Mesodermal cell (in vitro differentiated cells): ENCODE measurements around the gene LIPM.

Experiments
- H3K27ac ChIP-seq: 2 replicates; pipeline ENCODE4 v1.7.0; 2013; ENCODE audit warnings: mild to moderate bottlenecking, low read depth, low read length, moderate library complexity; ENCODE audit not compliant: severe bottlenecking
- H3K36me3 ChIP-seq: 2 replicates; pipeline ENCODE4 v1.7.1; 2013; ENCODE audit warnings: mild to moderate bottlenecking, low read length, moderate library complexity; ENCODE audit not compliant: control insufficient read depth, insufficient read depth
- H3K4me1 ChIP-seq: one replicate; pipeline ENCODE4 v1.7.1; 2013; ENCODE audit warnings: mild to moderate bottlenecking, low read length; ENCODE audit not compliant: insufficient read depth, control insufficient read depth, poor library complexity, severe bottlenecking
- H3K4me3 ChIP-seq: 2 replicates; pipeline ENCODE4 v1.7.0; 2013; ENCODE audit warnings: low read length, control low read depth, mild to moderate bottlenecking; ENCODE audit not compliant: insufficient read depth, poor library complexity, severe bottlenecking; ENCODE audit errors: extremely low read depth
- H3K9me3 ChIP-seq: 2 replicates; pipeline ENCODE4 v1.7.1; 2013; ENCODE audit warnings: mild to moderate bottlenecking, low read length, moderate library complexity; ENCODE audit not compliant: control insufficient read depth
- WGBS, 2 experiments: methylation state at CpG; one replicate each; pipeline ENCODE4 v1.1.5; 2013; ENCODE audit warnings: missing lambda C conversion rate in 2 of 2; ENCODE audit not compliant: insufficient coverage in 2 of 2; 5-methylcytosine and 5-hydroxymethylcytosine counted together

LIPM gene

GRCh38 chr10:88803641-88804040 lies 1.1 kb downstream of the LIPM start:
- H3K4me1 ChIP-seq: no peaks in the 10 kb centered on the region
- no peak overlapping the region for H3K4me3 ChIP-seq
- no peaks in the 10 kb centered on the region for H3K9me3 ChIP-seq
- no peak overlapping the region for H3K27ac ChIP-seq
- 83 to 100% methylated on average over 1 to 2 of the region's 2 CpGs for WGBS, 2 experiments
- no peaks in the 10 kb centered on the region for H3K36me3 ChIP-seq

GRCh38 chr10:88804083-88804812 lies 1.7 kb downstream of the LIPM start:
- no peaks in the 10 kb centered on the region for H3K36me3 ChIP-seq
- no peaks in the 10 kb centered on the region for H3K9me3 ChIP-seq
- no peak overlapping the region for H3K27ac ChIP-seq
- 41 to 44% methylated on average over 4 of the region's 6 CpGs for WGBS, 2 experiments
- no peaks in the 10 kb centered on the region for H3K4me1 ChIP-seq
- H3K4me3 ChIP-seq: no peak overlapping the region

GRCh38 chr10:88805361-88805760 lies 2.8 kb downstream of the LIPM start:
- WGBS, 2 experiments: no CpG with 5 or more reads among the region's 2 CpGs
- Histone ChIP-seq H3K9me3 (no peaks in the 10 kb centered on the region), H3K36me3 (no peaks in the 10 kb centered on the region), H3K27ac (no peak overlapping the region), H3K4me3 (no peak overlapping the region), H3K4me1 (no peaks in the 10 kb centered on the region)

GRCh38 chr10:88805924-88806323 lies 3.4 kb downstream of the LIPM start:
- Histone ChIP-seq H3K27ac (no peak overlapping the region), H3K4me1 (no peaks in the 10 kb centered on the region), H3K4me3 (no peak overlapping the region), H3K9me3 (no peaks in the 10 kb centered on the region), H3K36me3 (no peaks in the 10 kb centered on the region)
- 90 to 93% methylated on average over 3 of the region's 3 CpGs for WGBS, 2 experiments

DNA sequence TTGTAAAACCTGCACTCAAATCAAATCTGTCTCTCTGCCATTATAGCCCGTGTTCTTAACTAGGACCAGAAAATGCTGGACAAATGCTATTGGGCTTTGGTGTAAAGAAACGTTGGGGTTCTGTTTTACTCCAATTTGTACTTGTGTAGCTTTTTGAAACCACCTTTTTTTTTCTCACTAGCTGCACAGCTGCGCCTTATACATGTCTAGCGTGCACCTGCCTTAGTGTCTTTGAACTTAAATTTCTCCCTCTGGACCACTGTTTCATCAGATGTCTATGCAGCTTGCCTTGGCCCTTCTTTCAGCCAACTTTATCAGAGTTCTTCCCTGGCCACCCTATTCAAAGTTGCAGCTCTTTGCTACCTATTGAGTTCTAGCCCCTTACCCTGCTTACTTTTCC lies 7.1 kb downstream of the LIPM start:
- no peak overlapping the region for H3K4me3 ChIP-seq
- WGBS, 2 experiments: 83 to 97% methylated on average over 2 of the region's 4 CpGs
- no peak overlapping the region for H3K27ac ChIP-seq
- H3K36me3 ChIP-seq: no peaks in the 10 kb centered on the region
- H3K4me1 ChIP-seq: no peaks in the 10 kb centered on the region
- no peaks in the 10 kb centered on the region for H3K9me3 ChIP-seq

GRCh38 chr10:88810196-88810961 lies 7.8 kb downstream of the LIPM start:
- no peaks in the 10 kb centered on the region for H3K4me1 ChIP-seq
- no peak overlapping the region for H3K27ac ChIP-seq
- H3K9me3 ChIP-seq: no peaks in the 10 kb centered on the region
- 47 to 52% methylated on average over 2 to 3 of the region's 5 CpGs for WGBS, 2 experiments
- H3K4me3 ChIP-seq: no peak overlapping the region
- no peaks in the 10 kb centered on the region for H3K36me3 ChIP-seq

GRCh38 chr10:88813200-88813599 lies 10.7 kb downstream of the LIPM start:
- Histone ChIP-seq H3K4me3 (no peak overlapping the region), H3K9me3 (no peaks in the 10 kb centered on the region), H3K36me3 (no peaks in the 10 kb centered on the region), H3K4me1 (no peaks in the 10 kb centered on the region), H3K27ac (no peak overlapping the region)
- 86 to 93% methylated on average over 1 of the region's 6 CpGs for WGBS, 2 experiments

DNA sequence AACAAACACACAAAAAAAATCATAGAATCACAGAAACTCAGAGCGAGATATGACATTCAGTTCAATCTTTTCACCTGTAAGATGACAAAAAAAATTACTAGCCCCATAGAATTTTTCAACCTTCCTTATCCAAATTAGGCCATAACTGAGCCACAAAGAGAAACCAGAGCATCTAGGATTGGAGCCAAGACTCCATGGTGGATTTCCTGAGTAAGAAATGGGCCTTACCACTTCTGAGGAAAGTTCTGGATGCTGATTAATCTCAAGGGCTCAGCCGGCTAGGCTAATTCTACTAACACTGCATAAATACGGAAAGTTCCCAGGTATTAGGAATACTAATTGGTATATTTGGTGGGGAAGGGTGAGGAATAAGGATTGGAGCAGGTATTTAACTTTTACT lies 16.8 kb downstream of the LIPM start:
- H3K4me1 ChIP-seq: no peaks in the 10 kb centered on the region
- no peak overlapping the region for H3K27ac ChIP-seq
- no peaks in the 10 kb centered on the region for H3K36me3 ChIP-seq
- no peaks in the 10 kb centered on the region for H3K9me3 ChIP-seq
- H3K4me3 ChIP-seq: no peak overlapping the region
- 50% methylated on average over 1 of the region's 3 CpGs; no CpG with 5 or more reads in 1 of the 2 experiments for WGBS, 2 experiments

GRCh38 chr10:88820748-88821401 lies 18.3 kb downstream of the LIPM start:
- Histone ChIP-seq H3K27ac (no peak overlapping the region), H3K4me1 (no peaks in the 10 kb centered on the region), H3K4me3 (no peak overlapping the region), H3K9me3 (no peaks in the 10 kb centered on the region), H3K36me3 (no peaks in the 10 kb centered on the region)

DNA sequence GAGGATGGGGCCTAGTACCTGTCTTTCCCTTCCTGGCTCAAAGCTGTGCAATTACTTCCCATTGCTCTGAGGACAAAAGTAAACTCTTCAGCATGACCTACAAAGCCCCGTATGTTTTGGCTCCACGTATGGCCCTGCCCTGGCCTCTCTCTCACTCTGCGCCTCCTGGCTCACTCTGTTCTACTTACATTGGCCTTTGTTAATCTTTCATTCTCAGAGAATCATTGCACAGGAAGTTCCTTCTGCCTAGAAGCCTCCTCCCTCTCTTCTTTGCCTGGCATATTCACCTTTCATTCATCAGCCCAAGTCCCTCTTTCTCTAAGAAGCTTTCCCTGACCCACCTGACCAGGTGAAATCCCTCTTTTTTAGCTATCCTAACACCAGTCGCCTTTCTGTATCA lies 23.9 kb downstream of the LIPM start:
- WGBS, 2 experiments: 93 to 97% methylated on average over 3 of the region's 4 CpGs
- H3K4me3 ChIP-seq: no peak overlapping the region
- no peak overlapping the region for H3K27ac ChIP-seq
- H3K4me1 ChIP-seq: no peaks in the 10 kb centered on the region
- H3K36me3 ChIP-seq: no peaks in the 10 kb centered on the region
- no peaks in the 10 kb centered on the region for H3K9me3 ChIP-seq

- 100% methylated on average over 1 of the region's 2 CpGs; no CpG with 5 or more reads in 1 of the 2 experiments for WGBS, 2 experiments
- no peaks in the 10 kb centered on the region for H3K9me3 ChIP-seq
- no peaks in the 10 kb centered on the region for H3K36me3 ChIP-seq
- no peak overlapping the region for H3K4me3 ChIP-seq
- no peak overlapping the region for H3K27ac ChIP-seq
- no peaks in the 10 kb centered on the region for H3K4me1 ChIP-seq
These were observed 25.1 kb downstream of the LIPM start for GRCh38 chr10:88827671-88828070.
